Esophagus squamous epithelium (tissue), 5 donors: ENCODE data around the gene CD99. TPM values are rescaled to one million over a fixed set of nuclear protein-coding genes. Genes with fewer than 3 reads are reported as not detected.
"Not testable (repeated sequence)": the region's sequence is repeated elsewhere in the genome, so short reads cannot be mapped to it uniquely, and the experiment has no call there.

Experiments
- DNase-seq: peaks from one replicate; lab custom pipeline; 2025; lab: John Stamatoyannopoulos, UW
- H3K27ac ChIP-seq, 4 donors: fragments of 200-600 bp; sonication (generic); one replicate each; pipeline ENCODE4 v1.5.1; 2016 to 2019; ENCODE audit warnings: mild to moderate bottlenecking in 1 of 4
- H3K27me3 ChIP-seq, 4 donors: fragments of 200-600 bp; sonication (generic); 1 replicate in 3 of 4; 2 replicates in 1 of 4; pipeline versions ENCODE4 v1.5.1 to v1.6.0; 2017 to 2021; ENCODE audit warnings: antibody characterized with exemption in 1 of 4
- H3K36me3 ChIP-seq, 3 donors: fragments of 200-600 bp; sonication (generic); one replicate each; pipeline ENCODE4 v1.5.1; 2016 to 2019
- H3K4me1 ChIP-seq, 3 donors: fragments of 200-600 bp; sonication (generic); one replicate each; pipeline ENCODE4 v1.5.1; 2017 to 2019
- H3K4me3 ChIP-seq, 4 donors: fragments of 200-600 bp; sonication (generic); 1 replicate in 3 of 4; 2 replicates in 1 of 4; pipeline ENCODE4 v1.5.1; 2016 to 2019; ENCODE audit warnings: mild to moderate bottlenecking in 2 of 4, moderate library complexity in 1 of 4
- H3K9me3 ChIP-seq, 3 donors: fragments of 200-600 bp; sonication (generic); one replicate each; pipeline ENCODE4 v1.5.1; 2016 to 2019
- CTCF ChIP-seq, 6 experiments: fragments of 450-650 bp in 4 of 6; fragments of 200-600 bp in 2 of 6; sonication (generic) in 2 of 6; IDR thresholded peaks; one replicate each; pipeline ENCODE4 v1.5.1; 2016 to 2019; ENCODE audit warnings: antibody characterized with exemption in 6 of 6, mild to moderate bottlenecking in 4 of 6, moderate library complexity in 4 of 6
- POLR2A ChIP-seq, 4 donors: fragments of 450-650 bp; IDR thresholded peaks; one replicate each; pipeline ENCODE4 v1.6.1; 2017; ENCODE audit warnings: antibody characterized with exemption in 4 of 4, mild to moderate bottlenecking in 4 of 4, moderate library complexity in 3 of 4
- WGBS, 2 donors: methylation state at CpG; one replicate each; pipeline ENCODE4 v1.1.5; 2018; 5-methylcytosine and 5-hydroxymethylcytosine counted together
- intact Hi-C: fragments of 100-400 bp; cut with DNase I; formaldehyde crosslinking; loops from one replicate; pipeline ENCODE4 v1.15.0; 2022
- total RNA-seq, 4 donors: library from RNA; depleted of rRNA; stranded (reverse); fragments of >200 nt; gene quantifications; one replicate each; pipeline ENCODE4 v1.1.0, GENCODE V29; 2016
- donor health status: DM: yes; HTN: yes; CAD: no.

The CD99 gene
- total RNA-seq, 4 donors from 2014 or later, result 79.9 to 251 (median 162) TPM

GRCh38 chrX:2748815-2749188 lies 57.7 kb downstream of the CD99 start:
- intact Hi-C loops, result no loop called here
- H3K27me3 ChIP-seq, result no peaks in the 10 kb centered on the region
- DNase-seq, result no peak
- H3K9me3 ChIP-seq, result no peaks in the 10 kb centered on the region
- H3K27ac ChIP-seq, result no peak overlapping the region
- no peaks in the 10 kb centered on the region for H3K36me3 ChIP-seq
- no peak overlapping the region for H3K4me3 ChIP-seq
- peaks cover 0 to 33% (median 0%) of the 10 kb centered on the region in 3 donors for H3K4me1 ChIP-seq
- TF ChIP-seq POLR2A (IDR thresholded peaks at IDR 0.05) (no peak), CTCF (IDR thresholded peaks at IDR 0.05) (no peak)
- 0% methylated on average over 1 of the region's 1 CpG for WGBS, 2 donors

- Histone ChIP-seq H3K4me1 (peaks cover 0 to 31% (median 0%) of the 10 kb centered on the region in 3 donors), H3K36me3 (no peaks in the 10 kb centered on the region), H3K27me3 (no peaks in the 10 kb centered on the region), H3K9me3 (no peaks in the 10 kb centered on the region), H3K4me3 (no peak overlapping the region), H3K27ac (peak overlapping the region in 1 of 4 donors; percentile 68)
- DNase-seq, result no peak
- 22 to 25% methylated on average over 3 of the region's 3 CpGs for WGBS, 2 donors
- TF ChIP-seq POLR2A (IDR thresholded peaks at IDR 0.05), result no peak
- TF ChIP-seq CTCF (IDR thresholded peaks at IDR 0.05), result no peak
- intact Hi-C loops, result no loop called here
Observed at GRCh38 chrX:2751291-2751690, 60.2 kb downstream of the CD99 start.

GRCh38 chrX:2751874-2752300 lies 60.8 kb downstream of the CD99 start, which contains the start of gene XG:
Gene XG (plus strand): TSS chrX:2752040. CDS start chrX:2752275, 235 bp downstream.
- H3K4me3 ChIP-seq, result peak within 1 kb of the TSS; percentile 21 to 39 (median 32)
- DNase-seq, H3K36me3 ChIP-seq, H3K9me3 ChIP-seq, H3K27me3 ChIP-seq, intact Hi-C loops: not testable (repeated sequence)
- H3K4me1 ChIP-seq, result peaks cover 0 to 25% (median 0%) of the 10 kb centered on the region in 3 donors
- peak within 1 kb of the TSS in 2 of 4 donors; percentile 59 to 68 for H3K27ac ChIP-seq
- 37 to 65% methylated on average over 3 to 7 of the region's 11 CpGs for WGBS, 2 donors

- H3K9me3 ChIP-seq, H3K36me3 ChIP-seq, intact Hi-C loops, H3K27me3 ChIP-seq, DNase-seq: not testable (repeated sequence)
- H3K27ac ChIP-seq, result peak overlapping the region in 2 of 4 donors; percentile 59 to 68
- WGBS, 2 donors, result 34 to 48% methylated on average over 6 to 7 of the region's 7 CpGs
- peak overlapping the region in 3 of 4 donors; percentile 21 to 39 (median 38) for H3K4me3 ChIP-seq
- H3K4me1 ChIP-seq, result peaks cover 0 to 25% (median 0%) of the 10 kb centered on the region in 3 donors
Observed at GRCh38 chrX:2752441-2752840, 61.3 kb downstream of the CD99 start.

- H3K9me3 ChIP-seq, DNase-seq, intact Hi-C loops, H3K4me3 ChIP-seq, H3K27ac ChIP-seq, H3K36me3 ChIP-seq, H3K27me3 ChIP-seq: not testable (repeated sequence)
- H3K4me1 ChIP-seq, result peaks cover 0 to 14% (median 0%) of the 10 kb centered on the region in 3 donors
- WGBS, 2 donors, result 65 to 72% methylated on average over 3 of the region's 5 CpGs
Observed at GRCh38 chrX:2755163-2755715, 64.1 kb downstream of the CD99 start.

GRCh38 chrX:2756548-2756947 lies 65.5 kb downstream of the CD99 start:
- Histone ChIP-seq H3K9me3 (no peaks in the 10 kb centered on the region), H3K4me3 (no peak overlapping the region), H3K36me3 (no peaks in the 10 kb centered on the region), H3K27me3 (no peaks in the 10 kb centered on the region), H3K4me1 (peaks cover 0 to 6% (median 0%) of the 10 kb centered on the region in 3 donors), H3K27ac (no peak overlapping the region)
- 63 to 77% methylated on average over 3 to 6 of the region's 10 CpGs for WGBS, 2 donors
- intact Hi-C loops, result no loop called here
- no peak for DNase-seq
- TF ChIP-seq POLR2A (IDR thresholded peaks at IDR 0.05) (no peak), CTCF (IDR thresholded peaks at IDR 0.05) (no peak)
